Stimulated activated CD4-positive, alpha-beta T cell treated with anti-CD3 and anti-CD28 coated beads, TNF-alpha, amount 100 ng/mL, for 48 hours (primary cell): Measurements from ENCODE around the gene CYFIP1.

Experiments used
- DNase-seq, 3 donors: peaks; one replicate each; pipeline ENCODE4 v3.0.0-alpha.2; 2020; ENCODE audit warnings: low read depth in 3 of 3

CYFIP1 gene

GRCh38 chr15:22890296-22890695 is 89.9 kb downstream of the CYFIP1 start:
- no peak for DNase-seq

GRCh38 chr15:22889146-22889818 is 90.9 kb downstream of the CYFIP1 start:
- no peak for DNase-seq

GRCh38 chr15:22888120-22888859 is 91.9 kb downstream of the CYFIP1 start:
- DNase-seq = no peak

GRCh38 chr15:22887157-22887951 is 92.8 kb downstream of the CYFIP1 start:
- no peak for DNase-seq

- no peak for DNase-seq
Observed at GRCh38 chr15:22885120-22885519, 95.0 kb downstream of the CYFIP1 start.

- no peak for DNase-seq
Observed at GRCh38 chr15:22884344-22884743, 95.8 kb downstream of the CYFIP1 start.

GRCh38 chr15:22883196-22883595 is 97.0 kb downstream of the CYFIP1 start:
- DNase-seq = no peak

GRCh38 chr15:22881739-22882440 is 98.3 kb downstream of the CYFIP1 start:
- no peak for DNase-seq

- no peak for DNase-seq
Observed at GRCh38 chr15:22880981-22881738, 99.0 kb downstream of the CYFIP1 start.

GRCh38 chr15:22880068-22880980 is 99.8 kb downstream of the CYFIP1 start:
- no peak for DNase-seq

GRCh38 chr15:22878103-22878502 is 102.1 kb downstream of the CYFIP1 start:
- no peak for DNase-seq

- DNase-seq = no peak
Observed at GRCh38 chr15:22877607-22878006, 102.6 kb downstream of the CYFIP1 start.

GRCh38 chr15:22877117-22877516 is 103.1 kb downstream of the CYFIP1 start:
- no peak for DNase-seq

GRCh38 chr15:22874966-22875365 is 105.2 kb downstream of the CYFIP1 start:
- DNase-seq = no peak

- no peak for DNase-seq
Observed at GRCh38 chr15:22874256-22874655, 105.9 kb downstream of the CYFIP1 start.

GRCh38 chr15:22873841-22874240 is 106.3 kb downstream of the CYFIP1 start:
- no peak for DNase-seq

- DNase-seq = no peak
Observed at GRCh38 chr15:22872936-22873701, 107.0 kb downstream of the CYFIP1 start.

GRCh38 chr15:22871481-22872086 is 108.6 kb downstream of the CYFIP1 start:
- no peak for DNase-seq

- no peak for DNase-seq
Observed at GRCh38 chr15:22870865-22871264, 109.3 kb downstream of the CYFIP1 start.
